ENCODE data around the gene CD276. TPM values are rescaled to one million over a fixed set of nuclear protein-coding genes. Genes with fewer than 3 reads are reported as not detected.

CD276 gene
- total RNA-seq, 1 donor from 2014 or later, result 55.0 TPM

DNA sequence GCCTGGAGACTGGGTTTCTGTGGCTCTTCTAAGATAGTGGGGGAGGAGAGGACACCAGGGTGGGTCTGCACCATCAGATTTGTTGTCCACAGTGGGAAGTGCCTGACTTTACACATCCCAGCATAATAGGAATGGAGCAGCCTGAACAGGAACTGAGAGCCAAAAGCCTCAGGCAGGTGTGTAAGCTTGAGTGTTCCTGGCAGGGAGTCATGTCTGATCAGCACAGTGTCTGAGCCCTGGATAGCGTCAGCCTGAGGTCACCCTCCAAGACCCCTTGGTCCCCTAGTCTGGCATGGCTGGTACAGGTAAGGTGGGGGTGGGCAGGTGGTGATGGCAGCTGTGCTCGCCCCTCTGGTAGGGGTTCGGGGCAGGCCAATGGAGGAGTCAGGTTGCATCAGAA, 48.7 kb downstream of the CD276 start:
- intact Hi-C loops (cut with DNase I), result no loop called here
- TF ChIP-seq, protein P1, sequence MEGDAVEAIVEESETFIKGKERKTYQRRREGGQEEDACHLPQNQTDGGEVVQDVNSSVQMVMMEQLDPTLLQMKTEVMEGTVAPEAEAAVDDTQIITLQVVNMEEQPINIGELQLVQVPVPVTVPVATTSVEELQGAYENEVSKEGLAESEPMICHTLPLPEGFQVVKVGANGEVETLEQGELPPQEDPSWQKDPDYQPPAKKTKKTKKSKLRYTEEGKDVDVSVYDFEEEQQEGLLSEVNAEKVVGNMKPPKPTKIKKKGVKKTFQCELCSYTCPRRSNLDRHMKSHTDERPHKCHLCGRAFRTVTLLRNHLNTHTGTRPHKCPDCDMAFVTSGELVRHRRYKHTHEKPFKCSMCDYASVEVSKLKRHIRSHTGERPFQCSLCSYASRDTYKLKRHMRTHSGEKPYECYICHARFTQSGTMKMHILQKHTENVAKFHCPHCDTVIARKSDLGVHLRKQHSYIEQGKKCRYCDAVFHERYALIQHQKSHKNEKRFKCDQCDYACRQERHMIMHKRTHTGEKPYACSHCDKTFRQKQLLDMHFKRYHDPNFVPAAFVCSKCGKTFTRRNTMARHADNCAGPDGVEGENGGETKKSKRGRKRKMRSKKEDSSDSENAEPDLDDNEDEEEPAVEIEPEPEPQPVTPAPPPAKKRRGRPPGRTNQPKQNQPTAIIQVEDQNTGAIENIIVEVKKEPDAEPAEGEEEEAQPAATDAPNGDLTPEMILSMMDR (IDR thresholded peaks at IDR 0.05), result no peak

DNA sequence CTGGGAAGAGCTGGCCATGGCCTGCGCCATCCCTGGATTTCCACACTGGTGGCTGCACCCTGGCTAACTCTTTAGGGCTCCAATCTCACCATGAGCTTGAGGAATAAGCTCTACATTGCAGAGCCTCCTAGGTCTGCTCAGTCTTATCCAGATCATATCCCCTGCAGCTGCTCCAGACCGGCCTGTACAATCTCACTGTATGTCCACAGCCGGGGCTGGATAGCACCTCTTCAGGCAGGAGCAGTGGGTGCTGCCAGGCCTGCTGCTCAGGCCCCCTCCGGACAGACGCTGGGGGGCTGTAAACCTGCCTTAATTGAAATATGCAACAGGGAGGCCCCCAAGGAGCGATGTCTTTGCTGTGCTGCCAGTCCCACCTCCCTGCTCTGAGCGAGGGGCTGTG, 53.4 kb downstream of the CD276 start:
- H3K4me1 ChIP-seq, result no peaks in the 10 kb centered on the region
- no peak for ATAC-seq
- intact Hi-C loops (cut with DNase I), result no loop called here

More for the DNA sequence above, 48.7 kb downstream of the CD276 start:
- no peak overlapping the region for H3K27ac ChIP-seq
- peaks cover 9% of the 10 kb centered on the region for H3K27me3 ChIP-seq (ENCODE audit: low read depth)
- H3K4me1 ChIP-seq, result no peaks in the 10 kb centered on the region
- no peak for ATAC-seq
- no peak for DNase-seq
- H3K4me3 ChIP-seq, result no peak overlapping the region
- no peaks in the 10 kb centered on the region for H3K36me3 ChIP-seq
- H3K9me3 ChIP-seq, result no peaks in the 10 kb centered on the region

DNA sequence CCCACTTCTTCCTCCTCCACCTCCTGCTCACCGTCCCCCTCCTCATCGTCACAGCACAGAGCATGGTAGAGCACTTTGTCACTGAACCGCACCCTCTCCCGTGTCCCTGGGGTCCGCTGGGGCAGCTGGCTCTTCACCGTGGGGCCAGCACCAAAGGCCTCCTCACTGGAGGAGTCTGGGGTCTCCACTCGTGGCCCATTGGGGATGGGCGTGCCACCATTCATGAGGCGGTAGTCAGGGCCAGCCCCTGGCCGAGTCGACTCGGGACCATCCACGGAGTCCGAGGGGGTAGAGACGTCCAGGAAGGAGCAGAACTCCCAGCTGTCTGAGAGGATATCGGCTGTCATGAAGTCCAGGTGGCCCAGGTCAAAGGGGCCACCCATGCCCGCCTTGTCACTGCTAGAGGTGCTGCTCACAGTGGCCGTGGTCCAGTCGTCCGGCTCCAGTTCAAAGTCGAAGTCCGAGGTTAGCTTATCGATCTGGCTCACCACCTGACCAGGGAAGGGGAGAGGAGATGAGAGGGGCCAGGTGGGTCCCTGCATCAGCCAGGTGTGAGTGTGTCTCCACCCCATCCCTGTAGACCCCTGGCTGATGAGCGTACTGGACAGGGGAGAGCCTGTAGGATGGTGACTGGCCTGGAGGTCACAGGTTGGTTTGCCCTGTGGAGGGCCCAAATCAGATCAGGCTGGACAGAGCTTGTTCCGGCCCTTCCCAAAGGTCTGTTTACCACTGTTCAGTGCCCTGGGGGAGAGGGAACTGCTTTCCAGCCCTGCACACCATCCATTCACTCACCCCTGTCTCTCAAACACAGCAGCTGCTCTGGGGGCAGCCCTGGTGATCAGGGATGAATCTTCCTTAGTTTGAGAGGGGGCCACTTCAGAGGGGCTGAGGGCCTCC, 56.2 kb downstream of the CD276 start:
- DNase-seq, result no peak

More for the DNA sequence above, 53.4 kb downstream of the CD276 start:
- Histone ChIP-seq H3K9me3 (no peaks in the 10 kb centered on the region), H3K27ac (no peak overlapping the region), H3K36me3 (no peaks in the 10 kb centered on the region), H3K4me3 (no peak overlapping the region), H3K27me3 (ENCODE audit: low read depth) (peaks cover 14% of the 10 kb centered on the region)
- no peak for DNase-seq
- TF ChIP-seq, protein P1 (IDR thresholded peaks at IDR 0.05), result no peak

DNA sequence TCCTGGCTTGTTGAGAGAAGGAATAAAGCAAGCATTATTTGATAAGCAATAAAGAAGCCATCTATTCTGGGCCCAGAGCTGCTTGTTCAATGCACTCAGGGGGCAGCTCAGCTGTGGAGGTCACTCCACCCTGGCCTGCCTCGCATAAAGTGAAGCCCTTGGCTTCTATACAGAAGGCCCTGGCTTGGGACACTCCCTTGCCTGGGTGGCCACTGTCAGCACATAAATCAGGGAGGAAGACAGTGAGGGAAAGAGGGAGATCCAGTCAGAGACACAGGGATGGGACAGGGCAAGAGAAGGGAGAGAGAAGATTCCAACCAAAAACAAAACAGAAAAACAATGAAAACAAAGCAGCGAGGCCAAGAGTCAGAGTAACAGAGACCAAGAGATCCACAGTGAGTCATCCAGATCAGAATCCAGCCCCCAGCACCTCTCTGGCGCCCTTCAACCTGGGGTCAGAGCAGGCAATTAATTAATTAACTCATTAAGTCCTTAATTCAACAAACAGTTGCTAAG, 57.2 kb downstream of the CD276 start:
- intact Hi-C loops (cut with DNase I), result no loop called here
- TF ChIP-seq, protein P1 (IDR thresholded peaks at IDR 0.05), result no peak
- Histone ChIP-seq H3K36me3 (no peaks in the 10 kb centered on the region), H3K27me3 (ENCODE audit: low read depth) (peaks cover 14% of the 10 kb centered on the region), H3K9me3 (no peaks in the 10 kb centered on the region), H3K4me1 (no peaks in the 10 kb centered on the region), H3K4me3 (no peak overlapping the region), H3K27ac (no peak overlapping the region)
- ATAC-seq, result no peak
- DNase-seq, result no peak

More for the DNA sequence above, 56.2 kb downstream of the CD276 start:
- intact Hi-C loops (cut with DNase I), result no loop called here
- TF ChIP-seq, protein P1 (IDR thresholded peaks at IDR 0.05), result no peak
- H3K4me1 ChIP-seq, result no peaks in the 10 kb centered on the region
- no peak overlapping the region for H3K27ac ChIP-seq
- H3K36me3 ChIP-seq, result no peaks in the 10 kb centered on the region
- no peaks in the 10 kb centered on the region for H3K9me3 ChIP-seq
- peaks cover 14% of the 10 kb centered on the region for H3K27me3 ChIP-seq (ENCODE audit: low read depth)
- ATAC-seq, result no peak
- H3K4me3 ChIP-seq, result no peak overlapping the region

DNA sequence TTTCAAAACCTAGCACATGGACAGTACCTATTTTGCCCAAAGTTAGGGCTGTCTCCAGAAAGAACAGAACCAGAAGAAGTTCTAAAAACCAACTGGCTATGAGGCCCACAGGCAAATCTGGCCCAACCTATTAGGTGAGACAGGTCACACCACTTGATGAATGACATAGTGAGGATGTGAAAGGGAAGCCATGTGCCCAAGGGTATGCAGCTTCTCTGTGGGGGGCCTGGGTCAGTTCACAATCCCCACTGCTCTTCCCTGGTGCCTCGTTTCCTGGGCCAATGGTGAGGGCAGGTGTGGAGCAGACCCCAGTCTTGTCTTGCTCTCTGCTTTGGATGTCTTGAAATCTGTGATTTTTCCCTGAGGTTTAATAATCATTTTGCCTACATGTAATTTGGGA, 60.1 kb downstream of the CD276 start:
- no peak for DNase-seq
- H3K4me3 ChIP-seq, result no peak overlapping the region
- no peak for ATAC-seq
- H3K4me1 ChIP-seq, result no peaks in the 10 kb centered on the region
- TF ChIP-seq, protein P1 (IDR thresholded peaks at IDR 0.05), result no peak
- H3K27me3 ChIP-seq (ENCODE audit: low read depth), result no peaks in the 10 kb centered on the region
- no peak overlapping the region for H3K27ac ChIP-seq
- no peaks in the 10 kb centered on the region for H3K36me3 ChIP-seq
- H3K9me3 ChIP-seq, result no peaks in the 10 kb centered on the region
- intact Hi-C loops (cut with DNase I), result no loop called here

Measured in lower lobe of right lung (tissue), 2 donors.